HCT116 (cell line): ENCODE measurements around the gene GFY.
A peak's percentile ranks its signal among the peaks of the same experiment; 100 is the strongest.

ENCODE experiments used
- CEBPB ChIP-seq: IDR thresholded peaks from 2 replicates; pipeline ENCODE4 v1.6.1; 2012; ENCODE audit warnings: low read depth
- CTCF ChIP-seq, 3 experiments: fragments of 200-600 bp in 1 of 3; sonication (generic) in 1 of 3; IDR thresholded peaks in 2 of 3; conservative IDR thresholded peaks in 1 of 3; 2 replicates each; pipeline ENCODE4 v1.5.1; 2012 to 2017; ENCODE audit warnings: low read depth in 2 of 3, low read length in 2 of 3, antibody characterized with exemption in 1 of 3, borderline replicate concordance in 1 of 3, control low read depth in 1 of 3, mild to moderate bottlenecking in 1 of 3, mixed read lengths in 1 of 3, mixed run types in 1 of 3, moderate library complexity in 1 of 3; ENCODE audit not compliant: insufficient read depth in 1 of 3
- EZH2 ChIP-seq: fragments of 200-600 bp; sonication (generic); IDR thresholded peaks from 2 replicates; pipeline ENCODE4 v1.6.1; 2017; ENCODE audit warnings: antibody characterized with exemption, mixed run types
- EZH2phosphoT487 ChIP-seq: fragments of 200-600 bp; IDR thresholded peaks from 2 replicates; pipeline ENCODE4 v1.6.1; 2018; ENCODE audit warnings: antibody characterized with exemption, borderline replicate concordance
- JUND ChIP-seq: IDR thresholded peaks from 2 replicates; pipeline ENCODE4 v1.6.1; 2012
- POLR2A ChIP-seq: IDR thresholded peaks from 2 replicates; pipeline ENCODE4 v1.7.0; 2011; ENCODE audit warnings: borderline replicate concordance; ENCODE audit not compliant: insufficient read depth, insufficient read length; ENCODE audit errors: extremely low read depth
- POLR2AphosphoS5 ChIP-seq: IDR thresholded peaks from 2 replicates; pipeline ENCODE4 v1.6.1; 2011; ENCODE audit warnings: mild to moderate bottlenecking, low read depth, low read length, moderate library complexity
- TCF7L2 ChIP-seq: IDR thresholded peaks from 2 replicates; pipeline ENCODE4 v1.7.0; 2011; ENCODE audit warnings: borderline replicate concordance, inconsistent platforms; ENCODE audit not compliant: insufficient read depth, insufficient read length; ENCODE audit errors: extremely low read depth
- YY1 ChIP-seq: IDR thresholded peaks from 2 replicates; pipeline ENCODE4 v1.6.1; 2011; ENCODE audit warnings: low read length, low read depth, moderate library complexity, mild to moderate bottlenecking; ENCODE audit not compliant: insufficient replicate concordance; ENCODE audit errors: extremely low read depth
- ZFX ChIP-seq: fragments of 450-650 bp; IDR thresholded peaks from 2 replicates; pipeline ENCODE4 v1.6.1; 2017
- ZNF274 ChIP-seq: fragments of 200-500 bp; sonication (Bioruptor generic); IDR thresholded peaks from 2 replicates; pipeline ENCODE4 v1.6.1; 2014; ENCODE audit warnings: mild to moderate bottlenecking, low read depth, low read length, inconsistent platforms
- TF ChIP-seq, protein P1 (sequence below): IDR thresholded peaks from 2 replicates; pipeline ENCODE4 v1.6.1; 2012
- TF ChIP-seq, protein P2 (sequence below): IDR thresholded peaks from 2 replicates; pipeline ENCODE4 v1.6.1; 2012; ENCODE audit warnings: low read depth
- TF ChIP-seq, protein P3 (sequence below): IDR thresholded peaks from 2 replicates; pipeline ENCODE4 v1.6.1; 2011; ENCODE audit warnings: mild to moderate bottlenecking, low read length, moderate library complexity; ENCODE audit not compliant: insufficient replicate concordance; ENCODE audit errors: extremely low read depth

DNA sequence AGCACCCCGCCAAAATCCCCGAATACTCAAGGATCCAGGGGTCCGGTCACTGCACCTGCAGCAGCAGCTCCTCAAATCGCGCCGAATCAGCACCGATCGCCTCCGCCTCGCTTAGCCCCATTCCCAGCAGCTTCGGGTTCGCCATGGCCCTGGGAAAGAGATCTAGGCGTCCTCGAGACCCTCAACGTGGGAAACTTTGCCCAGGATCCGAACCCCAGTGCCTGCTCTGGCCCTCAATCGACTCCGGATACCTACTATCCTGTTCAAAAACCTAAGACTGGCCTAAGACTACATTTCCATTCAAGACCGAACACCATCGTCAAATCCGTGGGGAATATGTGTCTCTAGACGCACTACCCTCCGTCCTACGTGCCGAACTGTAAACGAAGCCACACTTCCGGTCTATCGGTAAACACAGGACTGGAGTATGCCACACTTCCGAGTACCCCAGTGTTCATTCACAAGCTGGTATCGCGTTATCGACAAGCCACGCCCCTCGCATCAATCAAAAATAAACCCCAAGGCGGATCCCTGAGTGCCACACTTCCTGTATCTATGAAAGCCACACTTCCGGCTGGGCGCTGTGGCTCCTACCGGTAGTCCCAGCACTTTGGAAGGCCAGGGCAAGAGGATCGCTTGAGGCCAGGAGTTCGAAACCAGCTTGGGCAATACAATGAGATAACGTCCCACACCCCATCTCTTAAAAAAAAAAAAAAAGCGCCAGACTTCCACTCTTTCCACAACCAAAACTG lies 26.4 kb downstream of the GFY start, which contains the start of gene PIH1D1:
- TF ChIP-seq CTCF (IDR thresholded peaks at IDR 0.05 in 2 of 3, conservative IDR thresholded peaks at IDR 0.05 in 1 of 3; ENCODE audit: borderline replicate concordance in 1 of 3, insufficient read depth in 1 of 3, low read depth in 2 of 3, low read length in 2 of 3) (peak in 1 of 3 experiments; percentile 32; a peak in 1 of 6 replicates), ZFX (peak; percentile 38; the same call in 1 of the 2 replicates), EZH2 (no peak), YY1 (peak; percentile 66), POLR2A (peak; percentile 86), TCF7L2 (peak; percentile 34), CEBPB (no peak), ZNF274 (no peak), POLR2AphosphoS5 (peak; percentile 97), EZH2phosphoT487 (no peak), JUND (no peak)
- TF ChIP-seq, protein P1, sequence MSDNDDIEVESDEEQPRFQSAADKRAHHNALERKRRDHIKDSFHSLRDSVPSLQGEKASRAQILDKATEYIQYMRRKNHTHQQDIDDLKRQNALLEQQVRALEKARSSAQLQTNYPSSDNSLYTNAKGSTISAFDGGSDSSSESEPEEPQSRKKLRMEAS, result peak; percentile 74
- TF ChIP-seq, protein P2, sequence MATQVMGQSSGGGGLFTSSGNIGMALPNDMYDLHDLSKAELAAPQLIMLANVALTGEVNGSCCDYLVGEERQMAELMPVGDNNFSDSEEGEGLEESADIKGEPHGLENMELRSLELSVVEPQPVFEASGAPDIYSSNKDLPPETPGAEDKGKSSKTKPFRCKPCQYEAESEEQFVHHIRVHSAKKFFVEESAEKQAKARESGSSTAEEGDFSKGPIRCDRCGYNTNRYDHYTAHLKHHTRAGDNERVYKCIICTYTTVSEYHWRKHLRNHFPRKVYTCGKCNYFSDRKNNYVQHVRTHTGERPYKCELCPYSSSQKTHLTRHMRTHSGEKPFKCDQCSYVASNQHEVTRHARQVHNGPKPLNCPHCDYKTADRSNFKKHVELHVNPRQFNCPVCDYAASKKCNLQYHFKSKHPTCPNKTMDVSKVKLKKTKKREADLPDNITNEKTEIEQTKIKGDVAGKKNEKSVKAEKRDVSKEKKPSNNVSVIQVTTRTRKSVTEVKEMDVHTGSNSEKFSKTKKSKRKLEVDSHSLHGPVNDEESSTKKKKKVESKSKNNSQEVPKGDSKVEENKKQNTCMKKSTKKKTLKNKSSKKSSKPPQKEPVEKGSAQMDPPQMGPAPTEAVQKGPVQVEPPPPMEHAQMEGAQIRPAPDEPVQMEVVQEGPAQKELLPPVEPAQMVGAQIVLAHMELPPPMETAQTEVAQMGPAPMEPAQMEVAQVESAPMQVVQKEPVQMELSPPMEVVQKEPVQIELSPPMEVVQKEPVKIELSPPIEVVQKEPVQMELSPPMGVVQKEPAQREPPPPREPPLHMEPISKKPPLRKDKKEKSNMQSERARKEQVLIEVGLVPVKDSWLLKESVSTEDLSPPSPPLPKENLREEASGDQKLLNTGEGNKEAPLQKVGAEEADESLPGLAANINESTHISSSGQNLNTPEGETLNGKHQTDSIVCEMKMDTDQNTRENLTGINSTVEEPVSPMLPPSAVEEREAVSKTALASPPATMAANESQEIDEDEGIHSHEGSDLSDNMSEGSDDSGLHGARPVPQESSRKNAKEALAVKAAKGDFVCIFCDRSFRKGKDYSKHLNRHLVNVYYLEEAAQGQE, result no peak
- TF ChIP-seq, protein P3, sequence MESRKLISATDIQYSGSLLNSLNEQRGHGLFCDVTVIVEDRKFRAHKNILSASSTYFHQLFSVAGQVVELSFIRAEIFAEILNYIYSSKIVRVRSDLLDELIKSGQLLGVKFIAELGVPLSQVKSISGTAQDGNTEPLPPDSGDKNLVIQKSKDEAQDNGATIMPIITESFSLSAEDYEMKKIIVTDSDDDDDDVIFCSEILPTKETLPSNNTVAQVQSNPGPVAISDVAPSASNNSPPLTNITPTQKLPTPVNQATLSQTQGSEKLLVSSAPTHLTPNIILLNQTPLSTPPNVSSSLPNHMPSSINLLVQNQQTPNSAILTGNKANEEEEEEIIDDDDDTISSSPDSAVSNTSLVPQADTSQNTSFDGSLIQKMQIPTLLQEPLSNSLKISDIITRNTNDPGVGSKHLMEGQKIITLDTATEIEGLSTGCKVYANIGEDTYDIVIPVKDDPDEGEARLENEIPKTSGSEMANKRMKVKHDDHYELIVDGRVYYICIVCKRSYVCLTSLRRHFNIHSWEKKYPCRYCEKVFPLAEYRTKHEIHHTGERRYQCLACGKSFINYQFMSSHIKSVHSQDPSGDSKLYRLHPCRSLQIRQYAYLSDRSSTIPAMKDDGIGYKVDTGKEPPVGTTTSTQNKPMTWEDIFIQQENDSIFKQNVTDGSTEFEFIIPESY, result peak; percentile 96
